Epithelial cell of proximal tubule (primary cell): ENCODE measurements around the gene SINHCAF. TPM values are rescaled to one million over a fixed set of nuclear protein-coding genes. Genes with fewer than 3 reads are reported as not detected.

ENCODE experiments used
- DNase-seq: peaks from one replicate; pipeline ENCODE4 v3.0.0-alpha.2; 2011; ENCODE audit warnings: low read depth
- H3K4me3 ChIP-seq: 2 replicates; pipeline ENCODE4 v1.5.1; 2011; ENCODE audit warnings: low read depth, mild to moderate bottlenecking, low read length
- total RNA-seq: library from RNA; depleted of rRNA; stranded (reverse); fragments of >200 nt; gene quantifications from 2 replicates; pipeline ENCODE4 v1.2.3, GENCODE V29; 2015
- TF ChIP-seq, protein P1 (sequence below): conservative IDR thresholded peaks from 2 replicates; pipeline ENCODE4 v1.5.1; 2012; ENCODE audit warnings: low read depth, mild to moderate bottlenecking, low read length

SINHCAF gene
- total RNA-seq, 1 donor from 2014 or later: 93.5 TPM

DNA sequence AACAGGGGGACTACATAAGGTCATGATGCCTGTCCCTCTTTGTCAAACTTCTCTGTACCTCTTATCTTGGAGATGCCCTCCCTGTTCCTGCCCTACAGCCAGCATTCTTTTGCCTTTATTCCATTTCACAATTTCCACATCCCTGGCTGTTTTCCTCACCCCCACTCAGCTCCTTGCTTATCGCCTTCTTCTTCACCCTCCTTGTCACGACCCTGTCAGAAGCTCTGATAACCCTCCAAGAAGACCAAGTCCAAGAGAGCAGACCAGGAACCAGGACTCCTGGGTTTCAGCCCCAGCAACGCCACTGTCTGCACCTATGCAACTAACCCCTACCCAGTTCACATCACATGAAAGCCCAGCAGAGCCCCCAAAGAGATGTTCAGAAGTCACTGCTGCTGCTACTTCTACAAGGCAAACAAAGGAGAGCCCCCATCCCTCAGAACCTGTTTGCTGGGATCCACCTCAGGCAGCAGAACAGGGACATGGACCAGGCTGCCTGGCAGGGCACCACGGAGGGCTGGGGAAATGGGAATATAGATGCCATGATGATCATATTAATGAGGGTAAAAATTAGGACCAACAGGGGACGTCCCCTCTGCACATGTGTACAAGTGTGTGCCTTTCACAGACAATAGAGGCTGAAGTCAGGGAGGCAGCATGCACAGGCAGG, 92.8 kb downstream of the SINHCAF start:
- DNase-seq: no peak
- TF ChIP-seq, protein P1, sequence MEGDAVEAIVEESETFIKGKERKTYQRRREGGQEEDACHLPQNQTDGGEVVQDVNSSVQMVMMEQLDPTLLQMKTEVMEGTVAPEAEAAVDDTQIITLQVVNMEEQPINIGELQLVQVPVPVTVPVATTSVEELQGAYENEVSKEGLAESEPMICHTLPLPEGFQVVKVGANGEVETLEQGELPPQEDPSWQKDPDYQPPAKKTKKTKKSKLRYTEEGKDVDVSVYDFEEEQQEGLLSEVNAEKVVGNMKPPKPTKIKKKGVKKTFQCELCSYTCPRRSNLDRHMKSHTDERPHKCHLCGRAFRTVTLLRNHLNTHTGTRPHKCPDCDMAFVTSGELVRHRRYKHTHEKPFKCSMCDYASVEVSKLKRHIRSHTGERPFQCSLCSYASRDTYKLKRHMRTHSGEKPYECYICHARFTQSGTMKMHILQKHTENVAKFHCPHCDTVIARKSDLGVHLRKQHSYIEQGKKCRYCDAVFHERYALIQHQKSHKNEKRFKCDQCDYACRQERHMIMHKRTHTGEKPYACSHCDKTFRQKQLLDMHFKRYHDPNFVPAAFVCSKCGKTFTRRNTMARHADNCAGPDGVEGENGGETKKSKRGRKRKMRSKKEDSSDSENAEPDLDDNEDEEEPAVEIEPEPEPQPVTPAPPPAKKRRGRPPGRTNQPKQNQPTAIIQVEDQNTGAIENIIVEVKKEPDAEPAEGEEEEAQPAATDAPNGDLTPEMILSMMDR: no peak
- H3K4me3 ChIP-seq: no peak overlapping the region

DNA sequence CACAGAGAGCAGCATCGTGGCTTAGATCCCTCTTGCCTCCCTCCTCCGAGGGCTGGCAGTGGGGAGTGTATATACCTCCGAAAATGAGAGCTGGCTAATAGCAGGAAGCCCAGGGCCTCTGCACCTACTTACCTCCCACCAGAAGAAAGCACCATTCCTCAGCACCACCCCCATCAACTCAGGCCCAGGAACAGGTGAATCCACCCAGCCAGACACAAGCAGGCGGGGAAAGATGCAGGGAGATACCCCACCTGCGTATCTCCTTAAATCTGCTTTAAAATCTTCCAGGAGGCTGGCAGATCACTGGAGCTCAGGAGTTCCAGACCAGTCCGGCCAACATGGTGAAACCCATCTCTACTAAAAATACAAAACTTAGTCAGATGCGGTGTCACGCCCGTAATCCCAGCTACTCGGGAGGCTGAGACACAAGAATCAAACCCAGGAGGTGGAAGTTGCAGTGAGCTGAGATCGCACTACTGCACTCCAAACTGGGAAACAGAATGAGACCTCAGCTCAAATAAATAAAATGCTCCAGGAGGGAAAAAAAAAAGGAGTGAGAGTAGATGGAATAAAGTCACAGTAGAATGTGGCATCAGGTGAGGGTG, 93.5 kb downstream of the SINHCAF start:
- no peak overlapping the region for H3K4me3 ChIP-seq
- no peak for DNase-seq
- TF ChIP-seq, protein P1: no peak

DNA sequence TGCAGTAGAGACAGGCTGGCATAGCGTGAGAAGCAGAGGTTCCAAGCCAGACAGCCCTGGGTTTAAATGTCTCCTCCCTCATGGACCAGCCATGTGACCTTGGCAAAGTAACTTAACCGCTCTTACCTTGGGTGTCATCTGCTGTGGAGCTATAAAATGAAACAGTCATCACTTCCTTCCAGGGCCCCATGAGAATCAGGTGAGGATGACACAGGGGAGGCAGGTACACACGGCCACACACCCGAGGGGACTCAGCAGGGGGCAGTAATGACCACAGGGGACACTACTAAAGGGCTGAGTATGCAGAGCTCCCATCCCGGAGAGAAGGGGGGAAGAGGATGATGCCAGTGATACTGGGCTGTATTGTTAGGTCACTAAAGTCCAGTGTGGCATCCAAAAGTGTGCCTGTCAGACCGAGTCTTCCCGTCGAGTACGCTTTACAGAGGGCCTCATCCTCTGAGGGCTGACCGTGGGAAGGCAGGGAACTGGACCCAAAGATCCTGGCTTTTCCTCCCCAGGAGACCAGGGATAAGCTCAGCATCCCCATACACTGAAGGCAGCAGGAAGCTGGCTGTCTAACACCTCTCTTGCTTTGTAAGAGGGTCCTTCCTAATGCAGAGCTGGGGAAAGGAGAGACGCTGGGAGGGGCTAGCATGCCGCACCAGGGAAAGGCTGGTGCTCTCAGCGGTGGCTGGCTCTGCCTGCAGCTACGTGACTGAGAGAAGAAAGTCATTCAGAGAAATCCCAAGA, 94.2 kb downstream of the SINHCAF start:
- no peak overlapping the region for H3K4me3 ChIP-seq
- DNase-seq: no peak
- TF ChIP-seq, protein P1: no peak
